GM23248 (cell line): ENCODE data around the gene OPRD1. TPM values are rescaled to one million over a fixed set of nuclear protein-coding genes. Genes with fewer than 3 reads are reported as not detected.

Source experiments
- DNase-seq: peaks from one replicate; pipeline ENCODE4 v3.0.0-alpha.2; 2015
- H2AFZ ChIP-seq: fragments of 200-600 bp; sonication (generic); 2 replicates; pipeline ENCODE4 v1.6.1; 2016; ENCODE audit warnings: antibody characterized with exemption
- H3F3A ChIP-seq: fragments of 200-600 bp; sonication (generic); 2 replicates; pipeline ENCODE4 v1.6.1; 2016; ENCODE audit warnings: mild to moderate bottlenecking, antibody characterized with exemption, mixed run types; ENCODE audit not compliant: insufficient read depth
- H3K27ac ChIP-seq: fragments of 200-600 bp; sonication (generic); 2 replicates; pipeline ENCODE4 v1.5.1; 2016; ENCODE audit warnings: mild to moderate bottlenecking
- H3K27me3 ChIP-seq: fragments of 200-600 bp; sonication (generic); replicated peaks from 2 replicates; pipeline ENCODE4 v1.6.1; 2016; ENCODE audit warnings: mild to moderate bottlenecking; ENCODE audit not compliant: insufficient read depth
- H3K36me3 ChIP-seq: fragments of 200-600 bp; sonication (generic); 2 replicates; pipeline ENCODE4 v1.6.1; 2016; ENCODE audit warnings: low read depth, mild to moderate bottlenecking
- H3K4me1 ChIP-seq: fragments of 200-600 bp; sonication (generic); 2 replicates; pipeline ENCODE4 v1.6.1; 2016; ENCODE audit warnings: mild to moderate bottlenecking; ENCODE audit not compliant: insufficient read depth
- H3K4me2 ChIP-seq: fragments of 200-600 bp; sonication (generic); one replicate; pipeline ENCODE4 v1.6.1; 2016; ENCODE audit warnings: mild to moderate bottlenecking; ENCODE audit not compliant: unreplicated experiment
- H3K4me3 ChIP-seq: fragments of 200-600 bp; sonication (generic); 2 replicates; pipeline ENCODE4 v1.5.1; 2016; ENCODE audit warnings: mild to moderate bottlenecking
- H3K79me2 ChIP-seq: fragments of 200-600 bp; sonication (generic); 2 replicates; pipeline ENCODE4 v1.6.1; 2016; ENCODE audit warnings: mild to moderate bottlenecking; ENCODE audit not compliant: insufficient read depth
- H3K9ac ChIP-seq: fragments of 200-600 bp; sonication (generic); 2 replicates; pipeline ENCODE4 v1.6.1; 2016; ENCODE audit warnings: mild to moderate bottlenecking
- H3K9me2 ChIP-seq: fragments of 200-600 bp; sonication (generic); 2 replicates; pipeline ENCODE4 v1.6.1; 2016; ENCODE audit warnings: mixed run types, mild to moderate bottlenecking, moderate library complexity; ENCODE audit not compliant: insufficient read depth
- H3K9me3 ChIP-seq: fragments of 200-600 bp; sonication (generic); one replicate; pipeline ENCODE4 v1.6.1; 2017; ENCODE audit warnings: low read depth
- H4K20me1 ChIP-seq: fragments of 200-600 bp; sonication (generic); 2 replicates; pipeline ENCODE4 v1.6.0; 2016; ENCODE audit not compliant: insufficient read depth
- EZH2 ChIP-seq: fragments of 200-600 bp; sonication (generic); IDR thresholded peaks from 2 replicates; pipeline ENCODE4 v1.6.1; 2018; ENCODE audit warnings: antibody characterized with exemption, mild to moderate bottlenecking; ENCODE audit not compliant: insufficient read depth, poor library complexity, severe bottlenecking
- EZH2phosphoT487 ChIP-seq: fragments of 200-600 bp; sonication (generic); IDR thresholded peaks from 2 replicates; pipeline ENCODE4 v1.6.1; 2018; ENCODE audit warnings: antibody characterized with exemption, moderate library complexity, mild to moderate bottlenecking, low read depth; ENCODE audit not compliant: insufficient read depth
- WGBS, 2 experiments: methylation state at CpG; one replicate each; pipeline ENCODE4 v1.1.6; 2015 to 2017; ENCODE audit warnings: low lambda C conversion rate in 2 of 2, low coverage in 1 of 2; ENCODE audit errors: missing lambda C conversion rate in 2 of 2; 5-methylcytosine and 5-hydroxymethylcytosine counted together
- in situ Hi-C: fragments of 300-500 bp; cut with MboI; formaldehyde crosslinking; loops from 2 replicates; pipeline ENCODE4 v1.15.0; 2020
- polyA plus RNA-seq: library from polyadenylated mRNA; unstranded; fragments of >200 nt; fragmentation: Nextera tagmentation; extraction: Ambion mirVana; gene quantifications from 2 replicates; pipeline ENCODE4 v1.2.1, GENCODE V29; 2016
- total RNA-seq: library from RNA; depleted of rRNA; stranded (reverse); fragments of >200 nt; shearing (Covaris generic); gene quantifications from 2 replicates; pipeline ENCODE4 v1.2.3, GENCODE V29; 2014

The OPRD1 gene
- total and polyA plus RNA-seq, 2 experiments from 2014 or later = not detected

- Histone ChIP-seq H3K36me3 (no peaks in the 10 kb centered on the region), H2AFZ (peak overlapping the region; percentile 87), H3K9ac (peak overlapping the region; percentile 66), H3K9me2 (no peaks in the 10 kb centered on the region), H3K4me2 (peak overlapping the region; percentile 82), H3F3A (peaks cover 9% of the 10 kb centered on the region), H3K27me3 (no peaks in the 10 kb centered on the region), H3K27ac (no peak overlapping the region), H3K4me1 (peaks cover 5% of the 10 kb centered on the region; the same call in 1 of the 2 replicates), H3K9me3 (no peaks in the 10 kb centered on the region), H3K4me3 (peak overlapping the region; percentile 76), H3K79me2 (no peaks in the 10 kb centered on the region), H4K20me1 (no peaks in the 10 kb centered on the region)
- in situ Hi-C loops = loop anchor here (5.0 to 10.0 kb wide), 2 partner anchors 144 to 307 kb away; no protein-coding TSS in a partner anchor
- 32 to 40% methylated on average over 22 to 24 of the region's 24 CpGs for WGBS, 2 experiments
- TF ChIP-seq EZH2phosphoT487 = no peak
- no peak for TF ChIP-seq EZH2
- DNase-seq = no peak
These were observed 76.1 kb downstream of the OPRD1 start for GRCh38 chr1:28887835-28888682.

GRCh38 chr1:28888915-28889314 lies 76.9 kb downstream of the OPRD1 start:
- no peak overlapping the region for H3K4me3 ChIP-seq
- TF ChIP-seq EZH2phosphoT487 = no peak
- TF ChIP-seq EZH2 = no peak
- no peak overlapping the region for H3K9ac ChIP-seq
- no peak overlapping the region for H3K27ac ChIP-seq
- H3K9me3 ChIP-seq = no peaks in the 10 kb centered on the region
- WGBS, 2 experiments = 95 to 98% methylated on average over 7 of the region's 7 CpGs
- no peak overlapping the region for H2AFZ ChIP-seq
- peaks cover 5% of the 10 kb centered on the region; the same call in 1 of the 2 replicates for H3K4me1 ChIP-seq
- H3K4me2 ChIP-seq = no peak overlapping the region
- DNase-seq = no peak
- H3F3A ChIP-seq = peaks cover 9% of the 10 kb centered on the region
- no peaks in the 10 kb centered on the region for H3K79me2 ChIP-seq
- no peaks in the 10 kb centered on the region for H3K9me2 ChIP-seq
- in situ Hi-C loops = loop anchor here (5.0 to 10.0 kb wide), 2 partner anchors 143 to 306 kb away; no protein-coding TSS in a partner anchor
- no peaks in the 10 kb centered on the region for H4K20me1 ChIP-seq
- no peaks in the 10 kb centered on the region for H3K27me3 ChIP-seq
- H3K36me3 ChIP-seq = no peaks in the 10 kb centered on the region

- in situ Hi-C loops = loop anchor here (5.0 to 10.0 kb wide), 2 partner anchors 143 to 305 kb away; no protein-coding TSS in a partner anchor
- no peaks in the 10 kb centered on the region for H3K36me3 ChIP-seq
- 82 to 89% methylated on average over 5 of the region's 5 CpGs for WGBS, 2 experiments
- no peaks in the 10 kb centered on the region for H3K9me2 ChIP-seq
- no peak overlapping the region for H3K27ac ChIP-seq
- no peaks in the 10 kb centered on the region for H3K27me3 ChIP-seq
- H3K79me2 ChIP-seq = no peaks in the 10 kb centered on the region
- peaks cover 9% of the 10 kb centered on the region for H3F3A ChIP-seq
- H3K9ac ChIP-seq = no peak overlapping the region
- H4K20me1 ChIP-seq = no peaks in the 10 kb centered on the region
- H2AFZ ChIP-seq = no peak overlapping the region
- H3K4me1 ChIP-seq = peaks cover 5% of the 10 kb centered on the region; the same call in 1 of the 2 replicates
- TF ChIP-seq EZH2 (no peak), EZH2phosphoT487 (no peak)
- H3K4me2 ChIP-seq = no peak overlapping the region
- DNase-seq = no peak
- H3K9me3 ChIP-seq = no peaks in the 10 kb centered on the region
- H3K4me3 ChIP-seq = no peak overlapping the region
These were observed 77.4 kb downstream of the OPRD1 start for GRCh38 chr1:28889357-28889756.

GRCh38 chr1:28890435-28890834 lies 78.5 kb downstream of the OPRD1 start:
- H4K20me1 ChIP-seq = no peaks in the 10 kb centered on the region
- no peak overlapping the region for H3K4me2 ChIP-seq
- H3K4me1 ChIP-seq = no peaks in the 10 kb centered on the region
- peaks cover 9% of the 10 kb centered on the region for H3F3A ChIP-seq
- no peak overlapping the region for H2AFZ ChIP-seq
- H3K4me3 ChIP-seq = no peak overlapping the region
- WGBS, 2 experiments = 81 to 84% methylated on average over 8 of the region's 8 CpGs
- no peaks in the 10 kb centered on the region for H3K9me2 ChIP-seq
- TF ChIP-seq EZH2phosphoT487 (no peak), EZH2 (no peak)
- no peaks in the 10 kb centered on the region for H3K9me3 ChIP-seq
- in situ Hi-C loops = no loop called here
- H3K79me2 ChIP-seq = no peaks in the 10 kb centered on the region
- H3K36me3 ChIP-seq = no peaks in the 10 kb centered on the region
- H3K27me3 ChIP-seq = no peaks in the 10 kb centered on the region
- DNase-seq = no peak
- H3K27ac ChIP-seq = no peak overlapping the region
- no peak overlapping the region for H3K9ac ChIP-seq
